ENCODE measurements around the gene STX7. TPM values are rescaled to one million over a fixed set of nuclear protein-coding genes. Genes with fewer than 3 reads are reported as not detected.

The STX7 gene
- total RNA-seq, 2 donors from 2014 or later = 36.6 to 41.7 TPM

DNA sequence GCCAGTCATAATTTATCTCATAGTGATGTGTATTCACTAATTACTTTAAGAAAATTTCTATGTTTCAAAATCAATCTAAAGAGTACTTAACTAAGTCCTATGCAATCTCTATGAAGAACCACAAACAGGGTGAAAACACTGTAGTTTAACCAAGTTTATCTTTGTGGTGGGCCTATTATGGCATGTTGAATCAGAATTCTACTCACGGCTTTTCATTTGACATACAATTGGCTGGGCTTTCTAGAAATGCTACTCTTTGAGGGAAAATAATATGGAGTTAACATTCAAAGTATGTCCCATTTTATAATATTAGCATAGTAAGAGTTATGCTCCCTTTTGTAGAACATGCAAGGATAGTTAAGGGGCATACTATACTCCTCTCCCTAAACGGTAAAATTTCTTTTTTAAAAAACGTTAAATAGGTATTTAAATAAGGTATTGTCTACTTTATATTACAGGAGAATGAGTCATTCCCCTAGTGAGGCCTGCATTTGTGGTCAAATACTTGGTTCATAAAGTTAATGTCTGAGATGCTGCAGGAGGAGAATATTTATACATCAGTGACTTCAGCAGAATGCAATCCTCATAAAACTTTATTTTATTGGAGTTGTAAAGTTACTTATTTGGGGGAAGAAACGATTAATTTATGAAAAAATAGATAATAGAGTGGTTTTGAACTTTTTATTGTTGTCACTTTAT is 113.4 kb downstream of the STX7 start:
- Histone ChIP-seq H3K4me3 (ENCODE audit: low read length) (no peak overlapping the region), H3K27me3 (ENCODE audit: control insufficient read depth, insufficient read depth, low read length, poor library complexity, severe bottlenecking) (peaks cover 56% of the 10 kb centered on the region), H3K9ac (ENCODE audit: extremely low read depth, low read length, poor library complexity, severe bottlenecking) (no peak overlapping the region), H3K36me3 (ENCODE audit: control insufficient read depth, insufficient read depth, low read length) (no peaks in the 10 kb centered on the region), H3K27ac (ENCODE audit: low read depth, low read length) (no peak overlapping the region), H3K4me1 (ENCODE audit: control insufficient read depth, insufficient read depth, low read length) (no peaks in the 10 kb centered on the region), H3K9me3 (ENCODE audit: control insufficient read depth, low read length) (peaks cover 5% of the 10 kb centered on the region)
- Mint-ChIP-seq H3K4me3 (no peak overlapping the region), H3K9me3 (peaks cover 9% of the 10 kb centered on the region), H3K27ac (no peak overlapping the region), H3K4me1 (peaks cover 8% of the 10 kb centered on the region), H3K36me3 (ENCODE audit: low read depth) (no peaks in the 10 kb centered on the region), H3K27me3 (ENCODE audit: insufficient read depth) (peaks cover 83% of the 10 kb centered on the region)
- TF ChIP-seq, protein P1, sequence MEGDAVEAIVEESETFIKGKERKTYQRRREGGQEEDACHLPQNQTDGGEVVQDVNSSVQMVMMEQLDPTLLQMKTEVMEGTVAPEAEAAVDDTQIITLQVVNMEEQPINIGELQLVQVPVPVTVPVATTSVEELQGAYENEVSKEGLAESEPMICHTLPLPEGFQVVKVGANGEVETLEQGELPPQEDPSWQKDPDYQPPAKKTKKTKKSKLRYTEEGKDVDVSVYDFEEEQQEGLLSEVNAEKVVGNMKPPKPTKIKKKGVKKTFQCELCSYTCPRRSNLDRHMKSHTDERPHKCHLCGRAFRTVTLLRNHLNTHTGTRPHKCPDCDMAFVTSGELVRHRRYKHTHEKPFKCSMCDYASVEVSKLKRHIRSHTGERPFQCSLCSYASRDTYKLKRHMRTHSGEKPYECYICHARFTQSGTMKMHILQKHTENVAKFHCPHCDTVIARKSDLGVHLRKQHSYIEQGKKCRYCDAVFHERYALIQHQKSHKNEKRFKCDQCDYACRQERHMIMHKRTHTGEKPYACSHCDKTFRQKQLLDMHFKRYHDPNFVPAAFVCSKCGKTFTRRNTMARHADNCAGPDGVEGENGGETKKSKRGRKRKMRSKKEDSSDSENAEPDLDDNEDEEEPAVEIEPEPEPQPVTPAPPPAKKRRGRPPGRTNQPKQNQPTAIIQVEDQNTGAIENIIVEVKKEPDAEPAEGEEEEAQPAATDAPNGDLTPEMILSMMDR (conservative IDR thresholded peaks at IDR 0.05) = no peak
- DNase-seq = no peak
- WGBS, 2 experiments (ENCODE audit: insufficient coverage in 1 of 2, insufficient read length in 1 of 2) = 68% methylated on average over 3 of the region's 4 CpGs; no CpG with 5 or more reads in 1 of the 2 experiments

Other genes starting within 250 kb of the STX7 start
- gene MOXD1, start 111.6 kb downstream of the STX7 start, total RNA-seq = 1 to 10 TPM; 1.3 to 3.2 TPM
- not detected for gene TAAR9, start 25.2 kb upstream of the STX7 start, total RNA-seq
- not detected for gene TAAR8, start 39.6 kb upstream of the STX7 start, total RNA-seq
- gene TAAR6, start 57.2 kb upstream of the STX7 start, total RNA-seq = not detected
- not detected for gene TAAR5, start 76.6 kb upstream of the STX7 start, total RNA-seq
- gene TAAR2, start 111.2 kb upstream of the STX7 start, total RNA-seq = not detected
- gene TAAR1, start 146.1 kb upstream of the STX7 start, total RNA-seq = not detected
- not detected for gene VNN1, start 200.9 kb upstream of the STX7 start, total RNA-seq
- not detected for gene VNN2, start 244.8 kb upstream of the STX7 start, total RNA-seq